Mesodermal cell (in vitro differentiated cells): ENCODE data around the gene TPRG1L.
"Not testable (repeated sequence)": the region's sequence is repeated elsewhere in the genome, so short reads cannot be mapped to it uniquely, and the experiment has no call there.

Source experiments
- H3K27ac ChIP-seq: 2 replicates; pipeline ENCODE4 v1.7.0; 2013; ENCODE audit warnings: mild to moderate bottlenecking, low read depth, low read length, moderate library complexity; ENCODE audit not compliant: severe bottlenecking
- H3K36me3 ChIP-seq: 2 replicates; pipeline ENCODE4 v1.7.1; 2013; ENCODE audit warnings: mild to moderate bottlenecking, low read length, moderate library complexity; ENCODE audit not compliant: control insufficient read depth, insufficient read depth
- H3K4me1 ChIP-seq: one replicate; pipeline ENCODE4 v1.7.1; 2013; ENCODE audit warnings: mild to moderate bottlenecking, low read length; ENCODE audit not compliant: insufficient read depth, control insufficient read depth, poor library complexity, severe bottlenecking
- H3K4me3 ChIP-seq: 2 replicates; pipeline ENCODE4 v1.7.0; 2013; ENCODE audit warnings: low read length, control low read depth, mild to moderate bottlenecking; ENCODE audit not compliant: insufficient read depth, poor library complexity, severe bottlenecking; ENCODE audit errors: extremely low read depth
- H3K9me3 ChIP-seq: 2 replicates; pipeline ENCODE4 v1.7.1; 2013; ENCODE audit warnings: mild to moderate bottlenecking, low read length, moderate library complexity; ENCODE audit not compliant: control insufficient read depth
- WGBS, 2 experiments: methylation state at CpG; one replicate each; pipeline ENCODE4 v1.1.5; 2013; ENCODE audit warnings: missing lambda C conversion rate in 2 of 2; ENCODE audit not compliant: insufficient coverage in 2 of 2; 5-methylcytosine and 5-hydroxymethylcytosine counted together

Gene TPRG1L

DNA sequence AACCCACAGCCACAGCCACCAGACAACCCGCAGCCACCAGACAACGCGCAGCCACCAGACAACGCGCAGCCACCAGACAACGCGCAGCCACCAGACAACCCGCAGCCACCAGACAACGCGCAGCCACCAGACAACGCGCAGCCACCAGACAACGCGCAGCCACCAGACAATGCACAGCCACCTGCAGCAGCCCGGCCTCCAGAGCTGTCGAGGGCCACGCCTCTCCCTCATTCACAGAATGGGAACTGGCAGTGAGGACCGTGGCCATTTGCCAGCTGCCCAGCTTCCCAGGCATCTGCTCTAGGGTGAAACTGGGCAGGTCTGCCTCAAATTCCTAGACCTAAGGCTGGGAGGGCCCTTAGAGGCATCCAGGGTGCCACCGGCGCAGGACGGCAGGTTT is 41.1 kb upstream of the TPRG1L start:
- H3K27ac ChIP-seq, H3K36me3 ChIP-seq, H3K4me1 ChIP-seq, H3K9me3 ChIP-seq, H3K4me3 ChIP-seq: not testable (repeated sequence)
- 78 to 84% methylated on average over 13 to 16 of the region's 21 CpGs for whole genome bisulfite sequencing, 2 experiments

DNA sequence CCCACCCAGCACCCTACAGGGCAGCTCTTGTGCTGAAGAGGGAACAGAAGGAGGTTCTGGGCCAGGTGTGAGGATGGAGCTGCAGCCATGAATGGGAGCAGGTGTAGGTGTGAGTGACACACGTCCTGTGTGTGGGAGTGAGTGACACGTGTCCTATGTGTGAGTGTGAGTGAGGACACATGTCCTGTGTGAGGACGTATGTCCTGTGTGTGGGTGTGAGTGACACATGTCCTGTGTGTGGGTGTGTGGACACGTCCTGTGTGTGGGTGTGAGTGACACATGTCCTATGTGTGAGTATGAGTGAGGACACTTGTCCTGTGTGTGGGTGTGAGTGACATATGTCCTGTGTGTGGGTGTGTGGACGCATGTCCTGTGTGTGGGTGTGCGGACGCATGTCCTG is 39.9 kb upstream of the TPRG1L start:
- no peak overlapping the region for H3K27ac ChIP-seq
- H3K9me3 ChIP-seq: peaks cover 6% of the 10 kb centered on the region
- no peaks in the 10 kb centered on the region for H3K36me3 ChIP-seq
- H3K4me1 ChIP-seq: peaks cover 1% of the 10 kb centered on the region
- 94 to 95% methylated on average over 7 of the region's 7 CpGs for WGBS, 2 experiments
- H3K4me3 ChIP-seq: no peak overlapping the region

DNA sequence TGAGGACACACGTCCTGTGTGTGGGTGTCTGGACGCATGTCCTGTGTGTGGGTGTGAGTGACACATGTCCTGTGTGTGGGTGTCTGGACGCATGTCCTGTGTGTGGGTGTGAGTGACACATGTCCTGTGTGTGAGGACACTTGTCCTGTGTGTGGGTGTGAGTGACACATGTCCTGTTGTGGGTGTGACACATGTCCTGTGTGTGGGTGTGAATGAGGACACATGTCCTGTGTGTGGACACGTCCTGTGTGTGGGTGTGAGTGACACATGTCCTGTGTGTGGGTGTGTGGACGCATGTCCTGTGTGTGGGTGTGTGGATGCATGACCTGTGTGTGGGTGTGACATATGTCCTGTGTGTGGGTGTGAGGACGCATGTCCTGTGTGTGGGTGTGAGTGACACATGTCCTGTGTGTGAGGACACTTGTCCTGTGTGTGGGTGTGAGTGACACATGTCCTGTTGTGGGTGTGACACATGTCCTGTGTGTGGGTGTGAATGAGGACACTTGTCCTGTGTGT is 39.4 kb upstream of the TPRG1L start:
- WGBS, 2 experiments: 78 to 94% methylated on average over 4 to 6 of the region's 6 CpGs
- H3K9me3 ChIP-seq, H3K4me1 ChIP-seq, H3K27ac ChIP-seq, H3K36me3 ChIP-seq, H3K4me3 ChIP-seq: not testable (repeated sequence)

- H3K4me1 ChIP-seq: peaks cover 5% of the 10 kb centered on the region
- H3K36me3 ChIP-seq: no peaks in the 10 kb centered on the region
- no peak overlapping the region for H3K4me3 ChIP-seq
- peaks cover 6% of the 10 kb centered on the region for H3K9me3 ChIP-seq
- WGBS, 2 experiments: 91% methylated on average over 17 to 19 of the region's 19 CpGs
- no peak overlapping the region for H3K27ac ChIP-seq
These were observed 38.8 kb upstream of the TPRG1L start for GRCh38 chr1:3585940-3586568.

DNA sequence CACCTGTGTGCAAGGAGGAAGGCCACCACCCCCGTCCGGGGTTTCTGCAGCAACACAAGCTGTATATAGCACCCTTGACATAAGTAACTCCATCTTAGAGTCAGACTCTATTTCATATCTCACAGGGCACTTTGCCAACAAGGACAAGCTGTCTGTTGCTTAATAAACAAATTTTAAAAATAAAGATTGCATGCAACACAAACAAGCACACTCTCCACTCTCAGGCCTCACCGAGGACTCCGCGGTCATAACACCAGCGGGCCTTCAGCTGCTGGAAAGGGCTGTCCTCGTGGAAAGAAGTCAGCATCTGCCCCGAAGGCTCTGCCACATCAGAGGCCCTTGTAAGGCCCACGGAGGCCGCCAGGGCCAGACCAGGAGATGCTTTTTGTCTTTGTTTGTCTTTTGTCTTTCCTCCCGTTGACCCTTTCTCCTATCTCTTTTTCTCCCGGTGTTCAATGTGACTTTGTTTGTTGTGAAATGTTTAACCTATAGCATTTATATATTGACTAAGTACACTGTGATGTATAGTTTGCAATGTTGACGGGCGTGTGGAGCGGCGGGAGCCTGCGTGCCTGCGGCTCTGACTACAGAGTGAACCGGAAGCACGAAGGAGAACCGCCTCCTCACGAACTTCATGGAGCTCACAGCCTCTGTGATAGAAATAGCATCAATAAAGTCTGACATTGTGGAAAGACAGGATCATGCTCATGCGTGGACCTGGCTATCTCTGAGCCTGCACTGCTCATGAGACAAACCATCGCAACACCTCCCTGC is 37.6 kb upstream of the TPRG1L start:
- Histone ChIP-seq H3K9me3 (peaks cover 6% of the 10 kb centered on the region), H3K4me3 (no peak overlapping the region), H3K36me3 (no peaks in the 10 kb centered on the region), H3K27ac (no peak overlapping the region), H3K4me1 (peaks cover 5% of the 10 kb centered on the region)
- WGBS, 2 experiments: 90 to 95% methylated on average over 19 of the region's 24 CpGs

DNA sequence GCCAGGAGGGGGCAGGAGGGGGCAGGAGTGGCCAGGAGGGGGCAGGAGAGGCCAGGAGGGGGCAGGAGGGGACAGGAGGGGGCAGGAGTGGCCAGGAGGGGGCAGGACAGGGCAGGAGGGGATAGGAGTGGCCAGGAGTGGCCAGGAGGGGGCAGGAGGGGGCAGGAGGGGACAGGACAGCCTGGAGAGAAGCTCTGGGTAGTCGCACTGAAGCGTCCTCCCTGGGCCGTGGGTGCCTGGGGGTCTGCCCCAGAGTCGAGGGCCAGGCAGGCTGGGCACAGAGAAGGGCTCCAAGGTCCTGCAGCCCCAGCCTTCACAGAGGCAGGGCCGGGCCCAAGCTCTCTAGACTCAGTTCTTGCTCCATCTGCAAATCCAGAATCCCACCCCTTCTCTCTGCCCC is 36.4 kb upstream of the TPRG1L start:
- Histone ChIP-seq H3K27ac (no peak overlapping the region), H3K4me1 (peaks cover 5% of the 10 kb centered on the region), H3K9me3 (peaks cover 6% of the 10 kb centered on the region), H3K4me3 (no peak overlapping the region), H3K36me3 (no peaks in the 10 kb centered on the region)
- WGBS, 2 experiments: 93 to 100% methylated on average over 5 of the region's 5 CpGs

DNA sequence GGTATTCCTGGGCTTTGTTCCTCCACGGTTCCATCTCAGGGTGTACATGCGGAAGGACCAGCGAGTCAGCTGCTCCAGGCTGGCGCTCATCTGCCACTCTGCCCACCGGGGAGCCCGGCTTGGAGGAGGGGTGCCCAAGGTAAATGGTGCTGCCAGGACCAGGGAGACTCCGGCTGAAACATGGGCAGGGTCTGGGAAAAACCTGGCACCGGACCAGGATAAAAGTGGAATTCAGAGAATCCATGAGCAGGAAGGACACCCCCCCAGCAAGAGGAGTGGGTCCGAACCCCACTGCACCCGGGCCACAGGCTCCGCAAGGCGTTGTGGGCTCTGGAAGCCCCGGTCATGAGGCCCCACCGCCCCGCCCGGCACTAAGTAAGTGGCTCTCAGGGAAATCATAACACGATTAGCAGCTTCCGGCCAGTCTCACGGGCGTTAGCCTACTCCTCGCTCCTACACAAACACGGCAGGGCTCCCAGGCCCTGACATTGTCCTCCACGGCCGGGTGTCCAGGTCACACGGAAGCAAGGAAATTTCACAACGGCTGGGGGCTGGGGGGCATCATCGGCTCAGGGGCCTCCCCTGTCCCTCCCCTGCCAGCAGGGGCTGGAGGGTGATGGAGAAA is 34.6 kb upstream of the TPRG1L start:
- Histone ChIP-seq H3K27ac (no peak overlapping the region), H3K4me3 (no peak overlapping the region), H3K36me3 (no peaks in the 10 kb centered on the region), H3K4me1 (peaks cover 5% of the 10 kb centered on the region), H3K9me3 (no peaks in the 10 kb centered on the region)
- 76% methylated on average over 22 to 27 of the region's 27 CpGs for WGBS, 2 experiments

GRCh38 chr1:3590951-3591865 is 33.6 kb upstream of the TPRG1L start:
- WGBS, 2 experiments: 87 to 95% methylated on average over 17 to 33 of the region's 33 CpGs

GRCh38 chr1:3593334-3593733 is 31.5 kb upstream of the TPRG1L start:
- peaks cover 14% of the 10 kb centered on the region for H3K4me1 ChIP-seq
- H3K4me3 ChIP-seq: no peak overlapping the region
- peak overlapping the region; percentile 49 for H3K27ac ChIP-seq
- 90 to 100% methylated on average over 2 to 10 of the region's 17 CpGs for WGBS, 2 experiments
- no peaks in the 10 kb centered on the region for H3K36me3 ChIP-seq
- no peaks in the 10 kb centered on the region for H3K9me3 ChIP-seq

More at GRCh38 chr1:3590951-3591865, 33.6 kb upstream of the TPRG1L start:
- H3K27ac ChIP-seq: no peak overlapping the region
- H3K36me3 ChIP-seq: no peaks in the 10 kb centered on the region
- peaks cover 5% of the 10 kb centered on the region for H3K4me1 ChIP-seq
- no peaks in the 10 kb centered on the region for H3K9me3 ChIP-seq
- H3K4me3 ChIP-seq: no peak overlapping the region

DNA sequence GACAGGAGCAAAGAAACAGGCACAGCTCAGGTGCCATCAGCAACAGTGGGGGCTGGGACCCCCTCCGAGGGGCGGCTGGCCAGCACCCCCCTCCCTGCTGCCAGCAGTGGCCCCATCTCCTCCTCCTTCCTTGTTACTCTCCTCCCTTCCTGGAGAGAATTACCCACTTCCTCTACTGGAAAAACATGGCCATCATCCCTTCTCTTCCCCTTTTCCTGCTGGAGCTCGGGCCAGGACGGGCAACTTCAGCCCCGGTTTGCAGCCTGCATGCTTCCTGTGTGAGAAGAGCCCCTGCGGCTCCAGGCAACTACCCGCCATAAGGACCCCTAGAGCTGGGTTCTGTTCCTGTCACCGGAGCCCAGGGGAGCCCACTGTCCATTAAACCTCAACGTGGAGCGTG is 31.1 kb upstream of the TPRG1L start:
- Histone ChIP-seq H3K27ac (peak overlapping the region; percentile 49), H3K4me1 (peaks cover 18% of the 10 kb centered on the region), H3K36me3 (no peaks in the 10 kb centered on the region), H3K4me3 (no peak overlapping the region), H3K9me3 (no peaks in the 10 kb centered on the region)
- WGBS, 2 experiments: 75 to 82% methylated on average over 7 to 10 of the region's 10 CpGs
